ENCODE data around the gene KRTAP1-1.

DNA sequence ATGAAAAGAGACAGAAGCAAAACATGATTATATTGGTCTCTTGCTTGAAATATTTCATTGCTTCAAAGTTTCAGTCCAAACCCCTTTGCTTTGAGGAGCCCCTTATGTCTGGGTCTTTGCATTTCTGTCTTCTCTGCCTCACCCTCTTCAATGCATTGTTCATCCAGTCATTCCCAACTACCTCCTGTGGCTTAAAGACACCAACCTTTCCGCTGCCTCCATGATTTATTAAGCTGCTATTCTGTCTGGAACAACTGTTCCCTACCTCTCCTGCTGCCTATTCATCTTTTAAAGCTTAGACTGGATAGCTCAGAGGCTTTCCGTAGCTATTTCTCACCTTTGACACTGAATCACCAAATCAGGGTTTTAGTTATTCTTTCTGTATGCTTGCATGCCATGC is 43.9 kb downstream of the KRTAP1-1 start:
- TF ChIP-seq, protein P1, sequence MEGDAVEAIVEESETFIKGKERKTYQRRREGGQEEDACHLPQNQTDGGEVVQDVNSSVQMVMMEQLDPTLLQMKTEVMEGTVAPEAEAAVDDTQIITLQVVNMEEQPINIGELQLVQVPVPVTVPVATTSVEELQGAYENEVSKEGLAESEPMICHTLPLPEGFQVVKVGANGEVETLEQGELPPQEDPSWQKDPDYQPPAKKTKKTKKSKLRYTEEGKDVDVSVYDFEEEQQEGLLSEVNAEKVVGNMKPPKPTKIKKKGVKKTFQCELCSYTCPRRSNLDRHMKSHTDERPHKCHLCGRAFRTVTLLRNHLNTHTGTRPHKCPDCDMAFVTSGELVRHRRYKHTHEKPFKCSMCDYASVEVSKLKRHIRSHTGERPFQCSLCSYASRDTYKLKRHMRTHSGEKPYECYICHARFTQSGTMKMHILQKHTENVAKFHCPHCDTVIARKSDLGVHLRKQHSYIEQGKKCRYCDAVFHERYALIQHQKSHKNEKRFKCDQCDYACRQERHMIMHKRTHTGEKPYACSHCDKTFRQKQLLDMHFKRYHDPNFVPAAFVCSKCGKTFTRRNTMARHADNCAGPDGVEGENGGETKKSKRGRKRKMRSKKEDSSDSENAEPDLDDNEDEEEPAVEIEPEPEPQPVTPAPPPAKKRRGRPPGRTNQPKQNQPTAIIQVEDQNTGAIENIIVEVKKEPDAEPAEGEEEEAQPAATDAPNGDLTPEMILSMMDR (IDR thresholded peaks at IDR 0.05 in 8 of 11, conservative IDR thresholded peaks at IDR 0.05 in 3 of 11) = no peak
- no peak for TF ChIP-seq POLR2AphosphoS5 (IDR thresholded peaks at IDR 0.05)
